Transverse colon (tissue), 4 donors: ENCODE data around the gene RBM19. TPM values are rescaled to one million over a fixed set of nuclear protein-coding genes. Genes with fewer than 3 reads are reported as not detected.
A peak's percentile ranks its signal among the peaks of the same experiment; 100 is the strongest.

Source experiments
- DNase-seq: peaks from one replicate; pipeline ENCODE4 v3.0.0-alpha.2; 2019
- H3K27ac ChIP-seq, 4 donors: fragments of 200-600 bp; sonication (generic); 2 replicates each; pipeline ENCODE4 v1.5.1; 2016 to 2018; ENCODE audit warnings: inconsistent platforms in 4 of 4
- H3K27me3 ChIP-seq: fragments of 200-600 bp; sonication (generic); 2 replicates; pipeline ENCODE4 v1.5.1; 2017; ENCODE audit warnings: inconsistent platforms
- H3K36me3 ChIP-seq, 4 donors: fragments of 200-600 bp; sonication (generic); 2 replicates each; pipeline ENCODE4 v1.5.1; 2017 to 2019; ENCODE audit warnings: inconsistent platforms in 4 of 4
- H3K4me1 ChIP-seq, 4 donors: fragments of 200-600 bp; sonication (generic); 2 replicates each; pipeline ENCODE4 v1.5.1; 2017 to 2020; ENCODE audit warnings: inconsistent platforms in 4 of 4
- H3K4me3 ChIP-seq, 4 donors: fragments of 200-600 bp; sonication (generic); 1 replicate in 1 of 4; 2 replicates in 3 of 4; pipeline versions ENCODE4 v1.5.1 to v1.6.1; 2017 to 2019; ENCODE audit warnings: inconsistent platforms in 4 of 4
- H3K9me3 ChIP-seq, 2 donors: fragments of 200-600 bp; sonication (generic); 2 replicates each; pipeline ENCODE4 v1.5.1; 2017 to 2019; ENCODE audit warnings: inconsistent platforms in 2 of 2
- EP300 ChIP-seq: sonication (generic); formaldehyde crosslinking; IDR thresholded peaks from one replicate; pipeline ENCODE4 v1.6.1; 2017; ENCODE audit warnings: antibody characterized with exemption, low read depth
- POLR2A ChIP-seq: fragments of 450-650 bp; IDR thresholded peaks from one replicate; pipeline ENCODE4 v1.6.1; 2016; ENCODE audit warnings: antibody characterized with exemption, mild to moderate bottlenecking, moderate library complexity
- POLR2AphosphoS5 ChIP-seq, 3 donors: sonication (generic); formaldehyde crosslinking; IDR thresholded peaks; one replicate each; pipeline ENCODE4 v1.6.1; 2016; ENCODE audit warnings: antibody characterized with exemption in 3 of 3
- WGBS, 2 donors: methylation state at CpG; one replicate each; pipeline ENCODE4 v1.1.5; 2018; ENCODE audit warnings: low coverage in 1 of 2; 5-methylcytosine and 5-hydroxymethylcytosine counted together
- in situ Hi-C, 4 donors: fragments of 200-750 bp; cut with MboI; loops; one replicate each; pipeline versions ENCODE4 v1.15.0 to v1.15.1; 2017; ENCODE audit warnings: low sequenced_read_pairs in 3 of 4, low pct_ligation_motif_present in 1 of 4, low pct_unique_long_range_greater_than_20kb in 1 of 4
- intact Hi-C: fragments of 100-400 bp; cut with DNase I; formaldehyde crosslinking; loops from one replicate; pipeline ENCODE4 v1.15.1; 2023; ENCODE audit warnings: low total_unique reads
- total RNA-seq, 4 donors: library from RNA; depleted of rRNA; stranded (reverse); fragments of >200 nt; gene quantifications; one replicate each; pipeline ENCODE4 v1.1.0, GENCODE V29; 2016
- TF ChIP-seq, protein P1 (sequence below), 5 experiments: fragments of 200-600 bp in 3 of 5; fragments of 450-650 bp in 2 of 5; sonication (generic) in 3 of 5; IDR thresholded peaks; 1 replicate in 2 of 5; 2 replicates in 3 of 5; pipeline ENCODE4 v1.5.1; 2016 to 2017; ENCODE audit warnings: antibody characterized with exemption in 5 of 5, inconsistent platforms in 3 of 5, mild to moderate bottlenecking in 2 of 5, moderate library complexity in 1 of 5

Gene RBM19
- total RNA-seq, 4 donors from 2014 or later = 24.3 to 96.1 (median 28.7) TPM

DNA sequence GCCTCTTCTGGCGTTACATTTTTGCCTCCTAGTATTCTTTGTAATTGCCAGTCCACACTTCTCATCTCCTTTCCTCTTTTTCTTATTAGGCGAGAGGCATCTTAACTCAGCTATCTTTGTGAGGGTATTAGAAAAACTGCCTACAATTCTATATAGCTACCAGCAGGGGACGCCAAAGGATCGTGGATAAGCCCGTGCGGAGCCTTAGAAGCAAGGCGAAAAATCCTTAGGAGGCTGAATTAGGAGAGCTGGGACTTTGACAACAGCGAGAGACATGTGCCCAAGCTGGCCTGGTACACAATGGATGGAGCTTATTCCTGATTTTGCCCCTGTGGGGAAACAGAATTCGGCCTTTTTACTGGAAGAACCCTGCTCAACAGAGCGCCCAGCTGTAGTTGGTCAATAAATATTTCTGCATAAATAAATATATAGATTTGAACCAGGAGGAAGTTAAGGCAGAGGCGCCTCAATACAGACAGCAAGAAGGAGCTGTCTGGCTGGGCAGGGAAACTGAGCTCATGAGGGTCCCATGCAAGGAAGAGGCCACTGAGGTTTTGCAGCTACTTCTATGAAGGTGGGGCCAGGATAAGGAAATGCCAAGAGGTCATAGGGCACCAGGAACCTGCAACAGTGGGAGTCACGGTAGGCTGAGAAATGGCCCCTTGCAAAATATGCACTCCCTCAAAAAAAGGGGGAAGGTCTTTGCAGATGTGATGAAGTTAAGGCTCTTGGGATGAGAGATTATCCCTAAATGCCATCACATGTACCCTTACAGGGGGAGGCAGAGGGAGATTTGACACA is 14.6 kb upstream of the RBM19 start:
- TF ChIP-seq POLR2AphosphoS5 (IDR thresholded peaks at IDR 0.05) (no peak), POLR2A (no peak), EP300 (no peak)
- TF ChIP-seq, protein P1, sequence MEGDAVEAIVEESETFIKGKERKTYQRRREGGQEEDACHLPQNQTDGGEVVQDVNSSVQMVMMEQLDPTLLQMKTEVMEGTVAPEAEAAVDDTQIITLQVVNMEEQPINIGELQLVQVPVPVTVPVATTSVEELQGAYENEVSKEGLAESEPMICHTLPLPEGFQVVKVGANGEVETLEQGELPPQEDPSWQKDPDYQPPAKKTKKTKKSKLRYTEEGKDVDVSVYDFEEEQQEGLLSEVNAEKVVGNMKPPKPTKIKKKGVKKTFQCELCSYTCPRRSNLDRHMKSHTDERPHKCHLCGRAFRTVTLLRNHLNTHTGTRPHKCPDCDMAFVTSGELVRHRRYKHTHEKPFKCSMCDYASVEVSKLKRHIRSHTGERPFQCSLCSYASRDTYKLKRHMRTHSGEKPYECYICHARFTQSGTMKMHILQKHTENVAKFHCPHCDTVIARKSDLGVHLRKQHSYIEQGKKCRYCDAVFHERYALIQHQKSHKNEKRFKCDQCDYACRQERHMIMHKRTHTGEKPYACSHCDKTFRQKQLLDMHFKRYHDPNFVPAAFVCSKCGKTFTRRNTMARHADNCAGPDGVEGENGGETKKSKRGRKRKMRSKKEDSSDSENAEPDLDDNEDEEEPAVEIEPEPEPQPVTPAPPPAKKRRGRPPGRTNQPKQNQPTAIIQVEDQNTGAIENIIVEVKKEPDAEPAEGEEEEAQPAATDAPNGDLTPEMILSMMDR (IDR thresholded peaks at IDR 0.05) = peak; percentile 91 to 96 (median 93)
- no peaks in the 10 kb centered on the region for H3K4me1 ChIP-seq
- DNase-seq = peak; percentile 24
- intact Hi-C loops = loop anchor here (5.0 kb wide), 1 partner anchor 537 kb away; no protein-coding TSS in a partner anchor
- no peak overlapping the region for H3K4me3 ChIP-seq
- H3K9me3 ChIP-seq = no peaks in the 10 kb centered on the region
- in situ Hi-C loops = loop anchor here (5.0 to 25.0 kb wide), 4 partner anchors 532 to 1932 kb away; no protein-coding TSS in a partner anchor
- H3K27ac ChIP-seq = no peak overlapping the region
- H3K27me3 ChIP-seq = peaks cover 24% of the 10 kb centered on the region
- WGBS, 2 donors = 13% methylated on average over 5 to 12 of the region's 12 CpGs
- H3K36me3 ChIP-seq = no peaks in the 10 kb centered on the region

DNA sequence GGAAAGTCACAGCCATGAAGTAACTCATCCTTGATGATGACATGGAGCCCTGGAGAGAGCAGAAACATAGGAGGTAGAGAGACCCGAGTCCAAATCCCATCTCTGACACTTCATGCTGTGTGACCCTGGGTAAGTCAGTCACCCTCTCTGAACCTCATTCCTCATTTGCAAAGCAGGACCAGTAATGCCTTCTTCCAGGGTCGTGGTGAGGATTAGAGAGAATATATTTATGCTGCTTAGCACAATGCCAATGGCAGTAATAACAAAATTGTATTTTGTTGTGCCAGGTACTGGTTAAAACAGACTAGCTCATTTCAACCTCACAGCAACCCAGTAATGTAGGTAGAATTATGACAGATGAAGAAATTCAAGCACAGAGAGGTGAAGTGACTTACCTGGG is 13.9 kb upstream of the RBM19 start:
- H3K27ac ChIP-seq = no peak overlapping the region

DNA sequence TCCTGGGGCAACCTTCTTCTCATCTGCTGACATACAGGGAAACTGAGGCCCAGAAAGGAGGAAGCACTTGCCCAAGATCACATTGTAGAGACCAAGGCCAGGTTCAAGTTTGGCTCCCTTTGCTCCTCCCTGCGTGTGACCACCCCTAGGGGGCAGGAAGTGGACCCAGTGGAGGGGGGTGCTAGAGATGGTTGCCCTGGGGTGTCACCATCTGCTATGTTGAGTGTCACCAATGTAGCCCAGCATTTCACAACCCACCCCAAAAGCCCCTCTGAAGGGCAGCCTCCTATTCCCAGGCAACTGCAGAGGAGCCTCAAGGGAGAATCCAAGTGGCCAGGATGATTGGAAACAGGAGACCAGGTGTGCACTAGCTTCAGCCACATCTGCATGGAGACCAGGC is 12.0 kb upstream of the RBM19 start:
- no peak for DNase-seq
- no peaks in the 10 kb centered on the region for H3K36me3 ChIP-seq
- no peak overlapping the region for H3K27ac ChIP-seq
- intact Hi-C loops (loop anchor here (5.0 kb wide), 1 partner anchor 529 kb away; no protein-coding TSS in a partner anchor), in situ Hi-C loops (loop anchor here in 3 of 4 donors (5.0 to 25.0 kb wide), 3 partner anchors 529 to 1934 kb away; no protein-coding TSS in a partner anchor)
- no peaks in the 10 kb centered on the region for H3K9me3 ChIP-seq
- no peaks in the 10 kb centered on the region for H3K4me1 ChIP-seq
- no peak overlapping the region for H3K4me3 ChIP-seq
- peaks cover 28% of the 10 kb centered on the region for H3K27me3 ChIP-seq
- 14 to 37% methylated on average over 1 of the region's 1 CpG for WGBS, 2 donors
- TF ChIP-seq, protein P1 (IDR thresholded peaks at IDR 0.05) = no peak
- no peak for TF ChIP-seq POLR2AphosphoS5 (IDR thresholded peaks at IDR 0.05)
- no peak for TF ChIP-seq POLR2A
- no peak for TF ChIP-seq EP300

More for the DNA sequence above, 13.9 kb upstream of the RBM19 start:
- DNase-seq = no peak
- WGBS, 2 donors = 48% methylated on average over 2 of the region's 2 CpGs; no CpG with 5 or more reads in 1 of the 2 donors
- no peaks in the 10 kb centered on the region for H3K4me1 ChIP-seq
- H3K27me3 ChIP-seq = peaks cover 27% of the 10 kb centered on the region
- TF ChIP-seq POLR2A = no peak
- TF ChIP-seq, protein P1 (IDR thresholded peaks at IDR 0.05) = no peak
- no peak for TF ChIP-seq POLR2AphosphoS5 (IDR thresholded peaks at IDR 0.05)
- no peak for TF ChIP-seq EP300
- in situ Hi-C loops = loop anchor here (5.0 to 25.0 kb wide), 4 partner anchors 532 to 1932 kb away; no protein-coding TSS in a partner anchor
- intact Hi-C loops = loop anchor here (5.0 kb wide), 1 partner anchor 537 kb away; no protein-coding TSS in a partner anchor
- H3K36me3 ChIP-seq = no peaks in the 10 kb centered on the region
- H3K4me3 ChIP-seq = no peak overlapping the region
- H3K9me3 ChIP-seq = no peaks in the 10 kb centered on the region

DNA sequence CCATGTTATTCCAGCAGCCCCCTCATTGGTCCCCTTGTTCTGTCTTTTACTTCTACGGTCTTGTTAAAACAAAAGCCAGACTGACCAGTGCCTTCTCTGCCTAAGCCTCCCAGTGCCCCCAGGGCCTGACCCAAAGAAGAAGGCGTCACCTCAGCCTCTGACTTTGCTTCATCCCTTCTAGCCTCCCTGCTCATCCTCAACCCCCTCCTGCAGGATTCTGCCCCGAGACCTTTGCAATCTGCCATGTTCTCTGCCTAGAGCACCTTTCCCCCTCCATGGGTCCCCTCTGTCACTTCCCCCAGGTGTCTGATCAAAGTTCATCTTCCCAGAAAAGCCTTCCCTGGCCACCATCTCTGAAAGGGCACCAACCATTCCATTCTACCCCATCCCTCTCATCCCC is 7.9 kb upstream of the RBM19 start:
- Histone ChIP-seq H3K4me3 (no peak overlapping the region), H3K4me1 (no peaks in the 10 kb centered on the region), H3K9me3 (no peaks in the 10 kb centered on the region), H3K27me3 (peaks cover 28% of the 10 kb centered on the region), H3K36me3 (no peaks in the 10 kb centered on the region), H3K27ac (no peak overlapping the region)
- in situ Hi-C loops (loop anchor here in 1 of 4 donors (25.0 kb wide), 1 partner anchor 1938 kb away; no protein-coding TSS in a partner anchor), intact Hi-C loops (no loop called here)
- 65 to 90% methylated on average over 2 to 3 of the region's 3 CpGs for WGBS, 2 donors
- DNase-seq = no peak
- TF ChIP-seq EP300 (no peak), POLR2AphosphoS5 (IDR thresholded peaks at IDR 0.05) (no peak), POLR2A (no peak)
- TF ChIP-seq, protein P1 (IDR thresholded peaks at IDR 0.05) = no peak
